K562 (cell line): Measurements from ENCODE around the gene TGM5. TPM values are rescaled to one million over a fixed set of nuclear protein-coding genes. Genes with fewer than 3 reads are reported as not detected.

Source experiments
- AFF4 ChIP-seq: sonication (generic); formaldehyde crosslinking; IDR thresholded peaks from 2 replicates; pipeline ENCODE4 v1.8.0; 2023; ENCODE audit warnings: mild to moderate bottlenecking, missing genetic modification reagents
- BCLAF1 ChIP-seq, 2 experiments: fragments of 450-650 bp in 1 of 2; IDR thresholded peaks; 2 replicates each; pipeline ENCODE4 v1.6.1; 2011 to 2017; ENCODE audit warnings: low read depth in 2 of 2, antibody characterized with exemption in 1 of 2, borderline replicate concordance in 1 of 2, low read length in 1 of 2, mild to moderate bottlenecking in 1 of 2, mixed read lengths in 1 of 2; ENCODE audit not compliant: control insufficient read depth in 1 of 2
- CBX8 ChIP-seq: fragments of 200-600 bp; sonication (generic); IDR thresholded peaks from 2 replicates; pipeline ENCODE4 v1.6.1; 2012; ENCODE audit warnings: borderline replicate concordance, mixed run types, low read depth, mild to moderate bottlenecking, moderate library complexity, mixed read lengths, low read length, control low read depth, inconsistent platforms; ENCODE audit not compliant: poor library complexity, severe bottlenecking; ENCODE audit errors: extremely low read depth
- CHD1 ChIP-seq: fragments of 200-600 bp; sonication (generic); IDR thresholded peaks from one replicate; pipeline ENCODE4 v1.6.1; 2012; ENCODE audit warnings: mild to moderate bottlenecking, moderate library complexity, low read length, inconsistent platforms
- CXXC5 ChIP-seq: fragments of 250-450 bp; sonication (Bioruptor Pico); IDR thresholded peaks from 2 replicates; pipeline ENCODE4 v1.8.0; 2022; ENCODE audit warnings: inconsistent platforms, mild to moderate bottlenecking, moderate library complexity
- HDAC2 ChIP-seq: fragments of 450-650 bp; IDR thresholded peaks from 2 replicates; pipeline ENCODE4 v1.6.1; 2016; ENCODE audit warnings: mild to moderate bottlenecking
- HDGF ChIP-seq: fragments of 450-650 bp; IDR thresholded peaks from 2 replicates; pipeline ENCODE4 v1.6.1; 2016
- HNRNPLL ChIP-seq: fragments of 200-400 bp; formaldehyde crosslinking; IDR thresholded peaks from 2 replicates; pipeline ENCODE4 v1.6.1; 2017; ENCODE audit warnings: low read length, low read depth, mild to moderate bottlenecking; ENCODE audit not compliant: poor library complexity, severe bottlenecking
- KLF10 ChIP-seq: fragments of 250-450 bp; sonication (Bioruptor Pico); IDR thresholded peaks from 2 replicates; pipeline ENCODE4 v1.6.1; 2021; ENCODE audit warnings: matching md5 sums
- NBN ChIP-seq: fragments of 450-650 bp; IDR thresholded peaks from 2 replicates; pipeline ENCODE4 v1.6.1; 2016; ENCODE audit warnings: low read depth, mild to moderate bottlenecking
- POLR2B ChIP-seq: fragments of 450-650 bp; IDR thresholded peaks from 2 replicates; pipeline ENCODE4 v1.6.1; 2018; ENCODE audit warnings: low read depth; ENCODE audit not compliant: partially characterized antibody
- SNIP1 ChIP-seq: fragments of 450-650 bp; IDR thresholded peaks from 2 replicates; pipeline ENCODE4 v1.7.1; 2017; ENCODE audit warnings: low read depth, mild to moderate bottlenecking
- TSC22D4 ChIP-seq: fragments of 450-650 bp; IDR thresholded peaks from 2 replicates; pipeline ENCODE4 v1.6.1; 2016; ENCODE audit warnings: missing genetic modification characterization, missing biosample characterization, control low read depth
- UBTF ChIP-seq, 2 experiments: IDR thresholded peaks; 2 replicates each; pipeline ENCODE4 v1.6.1; 2012; ENCODE audit warnings: improper control_type of control experiment in 2 of 2, low read depth in 2 of 2, low read length in 2 of 2, borderline replicate concordance in 1 of 2
- ZBTB7A ChIP-seq: IDR thresholded peaks from 2 replicates; pipeline ENCODE4 v1.6.1; 2011; ENCODE audit warnings: low read depth, mild to moderate bottlenecking, low read length, moderate library complexity, borderline replicate concordance; ENCODE audit not compliant: control insufficient read depth
- ZNF511 ChIP-seq: sonication (generic); formaldehyde crosslinking; IDR thresholded peaks from 2 replicates; pipeline ENCODE4 v1.8.0; 2022; ENCODE audit warnings: mild to moderate bottlenecking, missing genetic modification reagents
- ZNF644 ChIP-seq: fragments of 200-800 bp; sonication (Bioruptor generic); IDR thresholded peaks from 2 replicates; pipeline ENCODE4 v1.6.1; 2016; ENCODE audit warnings: low read depth, missing genetic modification characterization, missing compliant biosample characterization
- polyA plus RNA-seq, 8 experiments: library from polyadenylated mRNA; depleted of rRNA in 4 of 8; stranded (reverse) in 5 of 8; unstranded in 3 of 8; fragments of >200 nt; fragmentation: Nextera tagmentation in 2 of 8; fragmentation: Illumina TruSeq in 1 of 8; extraction: Ambion mirVana in 2 of 8; extraction: Trizol in 1 of 8; gene quantifications; 2 replicates each; pipeline versions ENCODE4 v1.2.1 to v1.2.3, GENCODE V29; 2011 to 2014; ENCODE audit warnings: inconsistent platforms in 1 of 8, missing spikeins in 1 of 8
- total RNA-seq, 7 experiments: library from RNA; depleted of rRNA in 6 of 7; stranded (reverse); fragments of >200 nt in 6 of 7; fragmentation: Illumina TruSeq in 2 of 7; extraction: Trizol in 2 of 7; gene quantifications; 2 replicates each; pipeline versions ENCODE4 v1.2.1 to v1.2.3, GENCODE V29; 2011 to 2021; ENCODE audit warnings: low replicate concordance in 1 of 7

Gene TGM5
- total and polyA plus RNA-seq, 9 of the 15 experiments (the other 6 are each of a cell fraction or from before 2014, with no cell fraction given), result 0.03 to 0.10 (median 0.07) TPM; not detected in 6

- TF ChIP-seq ZNF644, result no peak
- TF ChIP-seq POLR2B, result no peak
- TF ChIP-seq CBX8, result no peak
- TF ChIP-seq AFF4 (CRISPR knock-in tag), result no peak
- no peak for TF ChIP-seq TSC22D4 (tag)
- TF ChIP-seq HNRNPLL, result no peak
- TF ChIP-seq BCLAF1 (IDR thresholded peaks at IDR 0.05; ENCODE audit: borderline replicate concordance in 1 of 2, control insufficient read depth in 1 of 2, low read depth in 2 of 2, low read length in 1 of 2), result no peak
- no peak for TF ChIP-seq HDGF
- no peak for TF ChIP-seq ZNF511 (CRISPR knock-in tag)
- peak; percentile 38; the same call in 1 of the 2 replicates for TF ChIP-seq CXXC5 (CRISPR knock-in tag)
- TF ChIP-seq KLF10 (CRISPR knock-in tag), result no peak
- peak; percentile 54; the same call in 1 of the 2 replicates for TF ChIP-seq NBN
- no peak for TF ChIP-seq ZBTB7A
- no peak for TF ChIP-seq SNIP1
- no peak for TF ChIP-seq UBTF (IDR thresholded peaks at IDR 0.05; ENCODE audit: borderline replicate concordance in 1 of 2, low read depth in 2 of 2, low read length in 2 of 2)
- TF ChIP-seq HDAC2, result peak; percentile 79
- TF ChIP-seq CHD1, result no peak
Observed at GRCh38 chr15:43285609-43286037, 18.9 kb upstream of the TGM5 start (continued).
